HEK293 (cell line): ENCODE results near the gene ARMC10.

Experiments
- CTCF ChIA-PET: fragments of 350-600 bp; formaldehyde crosslinking; extraction: SDS; loops from one replicate; lab custom pipeline; 2021; ENCODE audit warnings: antibody characterized with exemption; lab: Yijun Ruan, JAX
- POLR2A ChIA-PET: fragments of 300-600 bp; formaldehyde crosslinking; extraction: SDS; loops from one replicate; lab custom pipeline; 2020; ENCODE audit warnings: antibody characterized with exemption, inconsistent platforms; lab: Yijun Ruan, JAX
- H3K27ac ChIP-seq: fragments of 200-500 bp; sonication (Bioruptor generic); 2 replicates; pipeline ENCODE4 v1.5.1; 2014; ENCODE audit warnings: low read depth, low read length, control low read depth, inconsistent platforms; ENCODE audit errors: extremely low read depth
- H3K36me3 ChIP-seq, 2 experiments: fragments of 200-500 bp in 1 of 2; sonication (Bioruptor generic) in 1 of 2; 1 replicate in 1 of 2; 2 replicates in 1 of 2; pipeline ENCODE4 v1.5.1; 2014 to 2017; ENCODE audit warnings: inconsistent platforms in 2 of 2, low read length in 2 of 2; ENCODE audit not compliant: control insufficient read depth in 2 of 2, insufficient read depth in 1 of 2
- H3K4me1 ChIP-seq: fragments of 200-500 bp; sonication (Bioruptor generic); 2 replicates; pipeline ENCODE4 v1.5.1; 2014; ENCODE audit warnings: mild to moderate bottlenecking, low read length, inconsistent platforms; ENCODE audit not compliant: control insufficient read depth, insufficient read depth
- H3K4me3 ChIP-seq: 2 replicates; pipeline ENCODE4 v1.5.1; 2011; ENCODE audit warnings: low read depth, mild to moderate bottlenecking, control low read depth, low read length, moderate library complexity
- H3K9me3 ChIP-seq: fragments of 200-500 bp; sonication (Bioruptor generic); 2 replicates; pipeline ENCODE4 v1.5.1; 2014; ENCODE audit warnings: low read depth, low read length, inconsistent platforms; ENCODE audit not compliant: control insufficient read depth, insufficient read depth
- GLI4 ChIP-seq: fragments of 450-650 bp; formaldehyde crosslinking; IDR thresholded peaks from 2 replicates; pipeline ENCODE4 v1.5.1; 2016; ENCODE audit warnings: missing biosample characterization, missing genetic modification characterization
- KLF8 ChIP-seq: fragments of 450-650 bp; formaldehyde crosslinking; IDR thresholded peaks from 2 replicates; pipeline ENCODE4 v1.5.1; 2016; ENCODE audit warnings: missing biosample characterization, missing genetic modification characterization
- PRDM2 ChIP-seq: fragments of 450-650 bp; formaldehyde crosslinking; IDR thresholded peaks from 2 replicates; pipeline ENCODE4 v1.5.1; 2016; ENCODE audit warnings: missing biosample characterization, missing genetic modification characterization, borderline replicate concordance
- SP3 ChIP-seq: fragments of 450-650 bp; formaldehyde crosslinking; IDR thresholded peaks from 2 replicates; pipeline ENCODE4 v1.5.1; 2016; ENCODE audit warnings: missing biosample characterization, missing genetic modification characterization
- ZBTB1 ChIP-seq: fragments of 450-650 bp; formaldehyde crosslinking; IDR thresholded peaks from 2 replicates; pipeline ENCODE4 v1.5.1; 2016; ENCODE audit warnings: missing biosample characterization, missing genetic modification characterization
- ZBTB48 ChIP-seq: fragments of 450-650 bp; formaldehyde crosslinking; IDR thresholded peaks from 2 replicates; pipeline ENCODE4 v1.5.1; 2016; ENCODE audit warnings: missing biosample characterization, missing genetic modification characterization
- ZFP37 ChIP-seq: fragments of 450-650 bp; formaldehyde crosslinking; IDR thresholded peaks from 2 replicates; pipeline ENCODE4 v1.5.1; 2016; ENCODE audit warnings: missing biosample characterization, missing genetic modification characterization
- ZNF2 ChIP-seq: fragments of 450-650 bp; formaldehyde crosslinking; IDR thresholded peaks from 2 replicates; pipeline ENCODE4 v1.5.1; 2016; ENCODE audit warnings: missing biosample characterization, missing genetic modification characterization
- ZNF202 ChIP-seq: fragments of 450-650 bp; formaldehyde crosslinking; IDR thresholded peaks from 2 replicates; pipeline ENCODE4 v1.5.1; 2016; ENCODE audit warnings: missing biosample characterization, missing genetic modification characterization, borderline replicate concordance
- ZNF394 ChIP-seq: fragments of 450-650 bp; formaldehyde crosslinking; IDR thresholded peaks from 2 replicates; pipeline ENCODE4 v1.5.1; 2016; ENCODE audit warnings: missing biosample characterization, missing genetic modification characterization, mild to moderate bottlenecking, moderate library complexity, borderline replicate concordance
- ZNF514 ChIP-seq: fragments of 450-650 bp; formaldehyde crosslinking; IDR thresholded peaks from 2 replicates; pipeline ENCODE4 v1.5.1; 2016; ENCODE audit warnings: missing biosample characterization, missing genetic modification characterization
- ZNF548 ChIP-seq: fragments of 450-650 bp; formaldehyde crosslinking; IDR thresholded peaks from 2 replicates; pipeline ENCODE4 v1.5.1; 2016; ENCODE audit warnings: missing biosample characterization, missing genetic modification characterization
- ZNF585B ChIP-seq: fragments of 450-650 bp; formaldehyde crosslinking; IDR thresholded peaks from 2 replicates; pipeline ENCODE4 v1.5.1; 2016; ENCODE audit warnings: missing biosample characterization, missing genetic modification characterization
- ZNF621 ChIP-seq: fragments of 450-650 bp; formaldehyde crosslinking; IDR thresholded peaks from 2 replicates; pipeline ENCODE4 v1.5.1; 2017; ENCODE audit warnings: missing biosample characterization, missing genetic modification characterization
- ZNF623 ChIP-seq: fragments of 450-650 bp; formaldehyde crosslinking; IDR thresholded peaks from 2 replicates; pipeline ENCODE4 v1.5.1; 2016; ENCODE audit warnings: missing biosample characterization, missing genetic modification characterization
- ZNF626 ChIP-seq: fragments of 450-650 bp; sonication (Bioruptor Pico); formaldehyde crosslinking; IDR thresholded peaks from 2 replicates; pipeline ENCODE4 v1.5.1; 2018; ENCODE audit warnings: missing biosample characterization, missing genetic modification characterization, inconsistent platforms
- ZNF660 ChIP-seq: fragments of 450-650 bp; IDR thresholded peaks from 2 replicates; pipeline ENCODE4 v1.5.1; 2018; ENCODE audit warnings: missing biosample characterization, mild to moderate bottlenecking, missing genetic modification characterization
- TF ChIP-seq, protein P1 (sequence below): fragments of 450-650 bp; formaldehyde crosslinking; IDR thresholded peaks from 2 replicates; pipeline ENCODE4 v1.5.0; 2017; ENCODE audit warnings: missing biosample characterization, missing genetic modification characterization, borderline replicate concordance
- TF ChIP-seq, protein P2 (sequence below): fragments of 450-650 bp; formaldehyde crosslinking; IDR thresholded peaks from 2 replicates; pipeline ENCODE4 v1.5.1; 2016; ENCODE audit warnings: missing biosample characterization, missing genetic modification characterization, low read depth
- TF ChIP-seq, protein P3 (sequence below): fragments of 450-650 bp; IDR thresholded peaks from 2 replicates; pipeline ENCODE4 v1.5.1; 2018; ENCODE audit warnings: missing biosample characterization, mild to moderate bottlenecking, missing genetic modification characterization

Gene ARMC10

DNA sequence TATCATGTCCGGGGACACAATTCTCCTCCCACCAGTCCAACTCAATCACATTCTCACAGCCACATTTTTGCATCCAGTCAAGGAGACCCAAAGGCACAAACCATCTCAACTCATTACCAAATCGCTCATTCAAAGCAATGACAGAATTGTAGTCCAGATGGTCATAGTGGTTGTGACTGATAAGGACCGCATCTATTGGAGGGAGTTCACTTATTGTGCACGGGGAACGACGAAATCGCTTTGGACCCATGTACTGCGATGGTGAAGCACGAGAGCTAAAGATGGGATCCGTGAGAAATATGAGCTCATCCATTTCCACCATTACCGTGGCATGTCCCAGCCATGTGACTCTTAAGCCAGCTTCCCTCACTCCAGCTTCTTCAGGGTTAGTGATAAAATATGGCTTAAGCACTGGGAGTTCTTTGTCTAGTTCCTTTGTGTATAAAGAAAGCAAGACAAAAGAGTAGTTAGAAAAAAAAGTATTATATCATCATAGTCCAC lies 44.9 kb downstream of the ARMC10 start:
- Histone ChIP-seq H3K4me1 (no peaks in the 10 kb centered on the region), H3K36me3 (peaks cover 9 to 10% of the 10 kb centered on the region in 2 experiments), H3K27ac (no peak overlapping the region), H3K4me3 (no peak overlapping the region), H3K9me3 (no peaks in the 10 kb centered on the region)
- TF ChIP-seq ZBTB1 (no peak), GLI4 (tag by site-specific recombination) (no peak)
- CTCF ChIA-PET, result no interaction called here
- POLR2A ChIA-PET, result no interaction called here

- H3K27ac ChIP-seq, result no peak overlapping the region
- H3K36me3 ChIP-seq, result peaks cover 9% of the 10 kb centered on the region in 2 experiments
- no peaks in the 10 kb centered on the region for H3K9me3 ChIP-seq
- CTCF ChIA-PET, result no interaction called here
- POLR2A ChIA-PET, result no interaction called here
- H3K4me1 ChIP-seq, result no peaks in the 10 kb centered on the region
- H3K4me3 ChIP-seq, result no peak overlapping the region
- TF ChIP-seq ZNF621 (tag by site-specific recombination) (no peak), KLF8 (tag by site-specific recombination) (no peak), ZNF626 (no peak), SP3 (tag by site-specific recombination) (no peak), ZNF394 (tag by site-specific recombination) (no peak), ZNF514 (tag by site-specific recombination) (no peak), PRDM2 (tag by site-specific recombination) (no peak)
- TF ChIP-seq, protein P1, sequence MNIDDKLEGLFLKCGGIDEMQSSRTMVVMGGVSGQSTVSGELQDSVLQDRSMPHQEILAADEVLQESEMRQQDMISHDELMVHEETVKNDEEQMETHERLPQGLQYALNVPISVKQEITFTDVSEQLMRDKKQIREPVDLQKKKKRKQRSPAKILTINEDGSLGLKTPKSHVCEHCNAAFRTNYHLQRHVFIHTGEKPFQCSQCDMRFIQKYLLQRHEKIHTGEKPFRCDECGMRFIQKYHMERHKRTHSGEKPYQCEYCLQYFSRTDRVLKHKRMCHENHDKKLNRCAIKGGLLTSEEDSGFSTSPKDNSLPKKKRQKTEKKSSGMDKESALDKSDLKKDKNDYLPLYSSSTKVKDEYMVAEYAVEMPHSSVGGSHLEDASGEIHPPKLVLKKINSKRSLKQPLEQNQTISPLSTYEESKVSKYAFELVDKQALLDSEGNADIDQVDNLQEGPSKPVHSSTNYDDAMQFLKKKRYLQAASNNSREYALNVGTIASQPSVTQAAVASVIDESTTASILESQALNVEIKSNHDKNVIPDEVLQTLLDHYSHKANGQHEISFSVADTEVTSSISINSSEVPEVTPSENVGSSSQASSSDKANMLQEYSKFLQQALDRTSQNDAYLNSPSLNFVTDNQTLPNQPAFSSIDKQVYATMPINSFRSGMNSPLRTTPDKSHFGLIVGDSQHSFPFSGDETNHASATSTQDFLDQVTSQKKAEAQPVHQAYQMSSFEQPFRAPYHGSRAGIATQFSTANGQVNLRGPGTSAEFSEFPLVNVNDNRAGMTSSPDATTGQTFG (tag by site-specific recombination), result no peak
- TF ChIP-seq, protein P2, sequence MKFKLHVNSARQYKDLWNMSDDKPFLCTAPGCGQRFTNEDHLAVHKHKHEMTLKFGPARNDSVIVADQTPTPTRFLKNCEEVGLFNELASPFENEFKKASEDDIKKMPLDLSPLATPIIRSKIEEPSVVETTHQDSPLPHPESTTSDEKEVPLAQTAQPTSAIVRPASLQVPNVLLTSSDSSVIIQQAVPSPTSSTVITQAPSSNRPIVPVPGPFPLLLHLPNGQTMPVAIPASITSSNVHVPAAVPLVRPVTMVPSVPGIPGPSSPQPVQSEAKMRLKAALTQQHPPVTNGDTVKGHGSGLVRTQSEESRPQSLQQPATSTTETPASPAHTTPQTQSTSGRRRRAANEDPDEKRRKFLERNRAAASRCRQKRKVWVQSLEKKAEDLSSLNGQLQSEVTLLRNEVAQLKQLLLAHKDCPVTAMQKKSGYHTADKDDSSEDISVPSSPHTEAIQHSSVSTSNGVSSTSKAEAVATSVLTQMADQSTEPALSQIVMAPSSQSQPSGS, result no peak
Observed at GRCh38 chr7:103120362-103120761, 45.4 kb downstream of the ARMC10 start.

DNA sequence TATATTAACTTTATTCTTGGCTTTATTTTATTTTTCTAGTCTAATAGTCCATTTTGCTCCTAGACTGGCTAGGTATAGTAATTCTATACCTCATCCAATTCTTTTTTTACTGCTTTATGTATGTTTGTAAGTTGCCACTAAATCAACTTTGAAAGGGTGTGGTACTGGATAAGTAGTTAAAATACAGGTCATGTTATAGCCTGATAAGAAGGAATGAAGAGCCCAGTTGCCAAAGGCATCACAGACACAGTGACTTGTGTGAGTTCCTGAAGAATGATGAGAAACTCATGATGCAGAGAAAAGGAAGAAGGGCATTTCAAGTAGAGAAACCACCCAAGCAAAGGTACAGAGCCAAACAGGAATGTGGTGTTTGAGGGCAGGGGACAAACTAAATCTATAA lies 46.7 kb downstream of the ARMC10 start:
- CTCF ChIA-PET, result no interaction called here

More for the DNA sequence above, 46.7 kb downstream of the ARMC10 start:
- H3K9me3 ChIP-seq, result no peaks in the 10 kb centered on the region
- POLR2A ChIA-PET, result no interaction called here
- no peaks in the 10 kb centered on the region for H3K4me1 ChIP-seq
- H3K36me3 ChIP-seq, result peaks cover 9% of the 10 kb centered on the region in 2 experiments
- TF ChIP-seq ZNF548 (tag by site-specific recombination), result no peak
- no peak for TF ChIP-seq ZBTB48 (tag by site-specific recombination)
- no peak for TF ChIP-seq ZNF623
- TF ChIP-seq, protein P3, sequence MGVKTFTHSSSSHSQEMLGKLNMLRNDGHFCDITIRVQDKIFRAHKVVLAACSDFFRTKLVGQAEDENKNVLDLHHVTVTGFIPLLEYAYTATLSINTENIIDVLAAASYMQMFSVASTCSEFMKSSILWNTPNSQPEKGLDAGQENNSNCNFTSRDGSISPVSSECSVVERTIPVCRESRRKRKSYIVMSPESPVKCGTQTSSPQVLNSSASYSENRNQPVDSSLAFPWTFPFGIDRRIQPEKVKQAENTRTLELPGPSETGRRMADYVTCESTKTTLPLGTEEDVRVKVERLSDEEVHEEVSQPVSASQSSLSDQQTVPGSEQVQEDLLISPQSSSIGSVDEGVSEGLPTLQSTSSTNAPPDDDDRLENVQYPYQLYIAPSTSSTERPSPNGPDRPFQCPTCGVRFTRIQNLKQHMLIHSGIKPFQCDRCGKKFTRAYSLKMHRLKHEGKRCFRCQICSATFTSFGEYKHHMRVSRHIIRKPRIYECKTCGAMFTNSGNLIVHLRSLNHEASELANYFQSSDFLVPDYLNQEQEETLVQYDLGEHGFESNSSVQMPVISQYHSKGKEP (tag by site-specific recombination), result no peak
- TF ChIP-seq ZNF2 (tag by site-specific recombination), result no peak
- TF ChIP-seq ZNF660 (tag by site-specific recombination), result no peak
- TF ChIP-seq ZNF585B (tag by site-specific recombination), result no peak
- TF ChIP-seq ZFP37 (tag by site-specific recombination), result no peak
- TF ChIP-seq ZNF202 (tag by site-specific recombination), result no peak
- H3K27ac ChIP-seq, result no peak overlapping the region
- H3K4me3 ChIP-seq, result no peak overlapping the region
